D721Med (cell line): ENCODE results near the gene FBN3.
"Not testable (repeated sequence)": the region's sequence is repeated elsewhere in the genome, so short reads cannot be mapped to it uniquely, and the experiment has no call there.

ENCODE experiments used
- DNase-seq: peaks from one replicate; pipeline ENCODE4 v3.0.0; 2011; ENCODE audit warnings: low spot score; ENCODE audit not compliant: insufficient read length
- FAIRE-seq: peaks from 2 replicates; lab custom pipeline; 2011; peaks lifted over from hg19 to GRCh38; lab: Jason Lieb, UNC
- CTCF ChIP-seq: IDR thresholded peaks from 2 replicates; pipeline ENCODE4 v1.5.1; 2012; ENCODE audit warnings: mild to moderate bottlenecking, control low read depth; ENCODE audit not compliant: insufficient read depth; ENCODE audit errors: missing control alignments

FBN3 gene

GRCh38 chr19:8042900-8043299, 106.5 kb downstream of the FBN3 start:
- DNase-seq (peak; percentile 2), FAIRE-seq (no peak)
- TF ChIP-seq CTCF = no peak

GRCh38 chr19:8041531-8041931, 107.9 kb downstream of the FBN3 start:
- FAIRE-seq (no peak), DNase-seq (peak; percentile 16)
- no peak for TF ChIP-seq CTCF

- FAIRE-seq = no peak
These were observed 110.2 kb downstream of the FBN3 start for GRCh38 chr19:8039231-8039630.

GRCh38 chr19:8038815-8039214, 110.6 kb downstream of the FBN3 start:
- no peak for TF ChIP-seq CTCF
- FAIRE-seq = no peak
- no peak for DNase-seq

More at GRCh38 chr19:8039231-8039630, 110.2 kb downstream of the FBN3 start:
- DNase-seq = no peak
- TF ChIP-seq CTCF = no peak

GRCh38 chr19:8036434-8037099, 112.8 kb downstream of the FBN3 start:
- FAIRE-seq = no peak
- DNase-seq = peak; percentile 4
- TF ChIP-seq CTCF = no peak

- FAIRE-seq (no peak), DNase-seq (no peak)
- no peak for TF ChIP-seq CTCF
These were observed 115.2 kb downstream of the FBN3 start for GRCh38 chr19:8034178-8034525.

GRCh38 chr19:8033287-8034177, 115.9 kb downstream of the FBN3 start:
- FAIRE-seq, DNase-seq: not testable (repeated sequence)
